GM21515 (cell line): ENCODE measurements around the gene ISG20L2.
A peak's percentile ranks its signal among the peaks of the same experiment; 100 is the strongest.

Experiments used
- ATAC-seq: cut with Tn5 transposase; IDR thresholded peaks from one replicate; pipeline ENCODE4 v1.9.1; 2021; ENCODE audit not compliant: unreplicated experiment

ISG20L2 gene

DNA sequence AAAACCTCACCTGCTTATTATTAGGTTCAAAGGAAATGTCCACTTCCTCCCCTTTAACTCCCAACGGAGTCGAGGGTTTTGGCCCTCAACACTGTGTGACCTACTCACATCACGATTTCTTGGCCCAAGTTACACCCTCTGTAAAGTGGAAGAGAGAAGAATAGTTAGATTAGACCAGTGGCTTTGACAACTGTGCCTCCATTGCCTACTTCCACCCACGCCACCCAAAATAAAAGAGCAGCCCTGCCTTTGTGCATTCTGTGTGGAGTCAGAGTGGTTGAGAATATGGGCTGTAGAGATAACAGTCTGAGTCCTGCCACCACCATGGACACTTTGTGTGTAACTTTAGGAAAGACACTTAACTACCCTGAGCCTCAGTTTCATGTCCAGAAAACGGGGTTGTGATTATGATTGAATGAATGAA is 27.0 kb upstream of the ISG20L2 start:
- ATAC-seq, result no peak

- ATAC-seq, result no peak
These were observed 25.7 kb upstream of the ISG20L2 start for GRCh38 chr1:156754219-156754618.

- no peak for ATAC-seq
These were observed 24.4 kb upstream of the ISG20L2 start for GRCh38 chr1:156752843-156753482.

GRCh38 chr1:156751757-156752481 is 23.4 kb upstream of the ISG20L2 start:
- peak; percentile 59 for ATAC-seq

GRCh38 chr1:156751451-156751756 is 22.8 kb upstream of the ISG20L2 start, which contains the start of gene HDGF:
Gene HDGF (minus strand): TSS chr1:156751675. CDS start chr1:156751429, 246 bp downstream.
- ATAC-seq, result peak; percentile 16

GRCh38 chr1:156750711-156751450 is 22.3 kb upstream of the ISG20L2 start:
- peak; percentile 6 for ATAC-seq

DNA sequence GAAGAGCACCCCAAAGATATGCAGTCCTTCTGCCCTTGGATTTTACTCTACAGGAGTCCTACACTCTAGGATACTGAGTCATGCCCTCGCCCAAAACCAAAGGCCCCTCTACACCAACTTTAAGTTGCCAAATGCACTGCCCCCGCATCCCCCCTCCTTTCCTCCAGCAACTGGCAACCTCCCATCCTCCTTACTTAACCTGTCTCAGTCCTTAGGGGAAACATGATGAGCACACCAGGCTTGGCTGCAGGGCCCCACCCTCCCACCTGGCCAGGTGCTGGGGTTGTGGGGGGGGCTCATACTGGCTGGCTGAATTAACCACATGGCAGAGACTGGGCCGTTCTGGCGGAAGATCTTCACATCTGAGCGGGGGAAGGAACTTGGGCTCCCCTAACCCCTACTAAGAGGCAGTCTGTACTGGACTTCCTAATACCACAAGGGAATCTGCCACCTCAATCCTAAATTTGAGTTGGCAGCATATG is 21.7 kb upstream of the ISG20L2 start:
- no peak for ATAC-seq

DNA sequence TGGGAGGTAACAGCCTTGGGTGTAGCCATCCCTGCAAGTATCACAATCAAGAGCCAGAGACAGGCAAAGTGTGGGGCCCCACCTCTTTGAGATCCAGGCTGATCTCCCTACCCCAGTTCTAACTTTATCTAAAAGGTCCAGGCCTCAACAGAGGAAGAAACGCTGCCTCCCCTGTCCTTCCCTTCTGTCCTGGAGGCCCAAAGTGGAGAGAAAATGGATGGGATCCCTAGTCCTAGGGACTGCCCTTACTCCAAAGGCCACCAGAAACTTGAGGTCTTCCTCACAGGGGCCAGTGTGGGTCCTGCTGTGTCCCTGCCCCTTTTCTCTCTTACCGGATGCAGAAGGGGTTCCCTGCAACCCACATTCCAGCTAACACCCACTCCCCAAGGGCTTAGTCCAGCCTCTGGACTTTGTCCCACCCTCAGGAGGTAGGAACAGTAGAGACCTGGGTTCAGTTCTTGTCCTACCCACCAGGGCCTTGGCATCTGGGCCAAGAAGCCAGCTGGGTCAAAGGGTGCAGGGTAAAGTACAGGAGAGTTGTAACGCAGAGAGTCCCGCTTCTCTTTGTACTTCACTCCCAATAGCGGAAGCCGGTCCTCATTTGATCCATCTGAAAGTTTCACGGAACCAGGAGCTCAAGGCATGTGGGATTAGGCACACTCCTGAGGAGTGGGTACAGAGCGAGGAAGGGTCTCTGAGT is 21.0 kb upstream of the ISG20L2 start:
- ATAC-seq, result no peak

GRCh38 chr1:156748670-156749418 is 20.3 kb upstream of the ISG20L2 start:
- no peak for ATAC-seq

DNA sequence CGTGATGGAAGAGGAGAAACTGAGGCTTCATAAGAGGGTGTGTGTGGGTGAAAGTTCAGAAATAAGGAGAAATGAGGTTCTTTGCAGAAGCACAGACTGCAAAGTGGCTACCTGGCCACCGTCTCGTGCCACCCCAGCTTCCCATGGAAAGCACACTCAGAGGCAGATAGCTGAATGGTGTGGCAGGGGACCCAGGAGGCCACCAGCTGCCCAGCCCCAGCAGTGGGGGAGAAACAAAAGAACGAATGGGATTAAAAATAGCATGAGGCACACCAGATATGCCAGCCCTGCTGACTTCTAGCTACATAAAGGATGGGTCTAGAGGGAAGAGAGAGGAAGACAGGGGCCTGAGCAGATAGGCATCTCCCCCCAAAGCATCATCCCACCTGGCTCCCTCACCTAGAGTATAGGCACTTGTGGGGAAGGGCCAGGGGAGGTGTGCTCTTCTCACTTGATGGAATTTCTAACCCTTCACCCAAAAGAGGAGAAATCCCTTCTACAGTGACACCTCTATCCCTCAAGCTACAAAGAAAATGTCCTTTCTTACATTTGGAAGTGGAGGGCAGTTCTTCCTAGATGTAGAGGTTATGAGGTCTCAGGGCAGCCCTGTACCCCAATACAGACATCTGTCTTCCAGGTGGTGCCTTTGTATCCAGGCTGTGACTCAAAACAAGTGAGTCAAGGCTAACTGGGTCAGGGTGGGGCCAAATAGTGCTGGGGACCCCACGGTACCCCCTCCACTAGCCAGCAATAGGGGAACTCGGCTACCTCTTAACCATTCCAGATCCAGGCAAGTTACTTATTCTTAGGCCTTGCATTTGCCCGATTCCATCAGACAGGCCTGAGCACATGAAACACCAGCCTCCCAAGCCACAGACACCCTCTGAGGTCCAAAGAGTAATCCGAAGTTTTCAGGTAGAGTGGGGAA is 19.4 kb upstream of the ISG20L2 start:
- ATAC-seq, result no peak

- no peak for ATAC-seq
These were observed 18.4 kb upstream of the ISG20L2 start for GRCh38 chr1:156746728-156747631.

- no peak for ATAC-seq
These were observed 17.8 kb upstream of the ISG20L2 start for GRCh38 chr1:156746406-156746727.

DNA sequence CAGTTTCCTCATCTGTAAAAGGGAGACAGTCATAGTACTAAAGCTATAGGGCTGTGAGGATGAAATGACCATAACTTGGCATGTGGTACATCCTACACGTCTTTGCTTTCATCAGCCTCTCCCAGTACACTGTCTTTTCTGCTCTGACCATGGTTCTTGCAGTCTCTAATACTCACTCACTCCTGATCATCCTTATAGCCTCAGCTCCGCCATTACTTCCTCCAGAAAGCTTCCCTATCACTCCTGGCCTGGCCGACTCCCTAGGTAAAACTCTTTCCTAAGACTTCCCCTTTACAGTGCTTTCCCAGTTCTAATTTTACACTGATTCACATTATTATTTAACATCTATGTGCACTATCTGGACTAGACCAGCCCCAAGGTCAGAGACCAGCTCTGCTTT is 17.3 kb upstream of the ISG20L2 start:
- no peak for ATAC-seq

DNA sequence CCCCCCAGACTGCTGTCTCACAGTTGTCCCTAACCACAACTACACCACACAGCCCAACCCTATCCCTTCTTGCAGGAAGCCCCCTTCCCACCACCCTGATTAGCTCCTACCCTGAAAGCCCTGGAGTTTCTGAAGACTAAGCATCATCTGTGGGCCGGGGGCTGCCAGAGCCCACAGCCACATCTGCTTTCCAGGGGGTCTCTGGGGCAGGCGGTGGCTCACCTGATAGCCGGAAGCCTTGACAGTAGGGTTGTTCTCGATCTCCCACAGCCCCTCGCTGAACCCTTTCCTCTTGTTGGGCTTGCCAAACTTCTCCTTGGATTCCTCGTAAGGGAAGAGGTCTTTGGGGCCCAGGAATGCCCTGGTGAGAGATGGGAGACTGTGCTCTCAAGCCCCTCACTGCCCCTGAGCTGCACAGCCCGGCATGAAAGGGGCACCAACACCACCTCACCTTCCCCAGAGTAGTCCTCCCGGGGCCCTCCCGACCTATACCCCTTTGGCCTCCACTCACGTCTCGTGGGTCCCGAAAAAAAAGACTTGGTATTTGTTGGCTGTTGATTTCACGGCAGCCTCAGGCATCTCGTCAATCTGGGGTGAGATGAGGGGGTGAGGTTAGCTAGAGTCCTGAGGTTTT is 16.3 kb upstream of the ISG20L2 start:
- ATAC-seq, result no peak

DNA sequence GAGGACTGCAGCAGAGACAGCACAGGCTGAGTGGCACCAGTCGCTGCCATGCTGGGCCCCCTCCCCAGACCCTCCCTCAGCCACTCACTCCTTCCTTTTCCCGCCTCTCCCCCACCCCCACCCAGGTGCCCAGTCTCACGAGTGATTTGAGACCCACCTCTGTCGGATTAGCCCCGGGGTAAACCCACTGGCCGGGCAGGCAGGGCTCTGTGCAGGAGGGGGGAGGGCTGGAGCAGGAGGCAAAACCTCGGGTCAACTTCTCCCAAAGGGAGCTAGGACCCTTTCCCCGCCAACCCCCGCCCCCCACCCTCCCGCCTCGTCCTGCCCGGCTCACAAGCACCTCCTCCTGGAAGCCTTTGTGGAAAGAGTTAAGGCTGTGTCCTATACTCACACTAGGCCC is 15.8 kb upstream of the ISG20L2 start:
- ATAC-seq, result no peak

DNA sequence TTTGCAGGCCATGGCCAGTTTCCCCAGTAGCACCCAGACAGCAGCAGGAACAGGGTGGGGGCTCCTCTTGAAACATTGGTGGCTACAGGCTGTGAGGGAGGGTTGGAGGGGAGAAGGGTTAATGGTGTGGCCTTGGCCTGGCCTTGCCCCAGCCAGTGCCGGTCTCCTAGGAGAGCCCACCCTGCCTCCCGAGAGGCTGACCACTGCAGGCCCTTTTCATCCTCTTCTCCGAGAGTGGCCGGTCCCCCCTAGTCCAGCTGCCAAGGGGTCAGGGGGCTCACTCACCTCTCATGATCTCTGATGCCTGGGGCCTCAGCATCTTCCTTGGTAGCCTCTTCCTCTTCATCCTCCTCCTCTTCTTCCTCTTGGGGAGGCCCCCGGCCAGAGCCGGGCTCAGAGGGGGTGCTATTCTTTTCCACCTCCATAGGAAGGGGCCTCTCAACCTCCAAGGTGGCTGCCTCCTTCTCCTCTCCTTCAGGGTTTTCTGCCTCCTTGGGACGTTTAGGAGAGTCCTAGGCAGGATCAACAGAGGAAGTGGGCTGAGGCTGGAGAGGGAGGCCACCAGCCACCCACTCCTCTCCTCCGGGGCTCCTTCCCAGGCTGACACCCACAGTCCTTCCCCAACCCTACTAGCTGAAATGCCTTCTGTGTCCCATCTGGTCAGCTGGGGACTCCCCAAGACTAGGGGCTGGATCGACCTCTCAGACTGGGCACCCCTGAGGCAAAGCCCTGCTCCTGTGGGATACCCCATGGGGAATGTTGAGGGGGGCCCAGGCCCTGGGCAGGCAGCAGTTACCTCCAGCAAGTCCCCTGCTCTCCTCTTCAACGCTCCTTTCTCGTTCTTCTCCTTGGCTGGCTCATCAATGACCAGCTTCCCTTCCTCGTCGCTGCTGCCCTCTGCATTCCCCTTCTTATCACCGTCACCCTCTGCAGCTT is 15.1 kb upstream of the ISG20L2 start:
- ATAC-seq, result no peak

- ATAC-seq, result no peak
These were observed 14.2 kb upstream of the ISG20L2 start for GRCh38 chr1:156742801-156743200.
